Measurements from ENCODE around the gene SOD3. TPM values are rescaled to one million over a fixed set of nuclear protein-coding genes. Genes with fewer than 3 reads are reported as not detected.

The SOD3 gene
- total RNA-seq, 1 experiment from 2014 or later, result 1.0 TPM

DNA sequence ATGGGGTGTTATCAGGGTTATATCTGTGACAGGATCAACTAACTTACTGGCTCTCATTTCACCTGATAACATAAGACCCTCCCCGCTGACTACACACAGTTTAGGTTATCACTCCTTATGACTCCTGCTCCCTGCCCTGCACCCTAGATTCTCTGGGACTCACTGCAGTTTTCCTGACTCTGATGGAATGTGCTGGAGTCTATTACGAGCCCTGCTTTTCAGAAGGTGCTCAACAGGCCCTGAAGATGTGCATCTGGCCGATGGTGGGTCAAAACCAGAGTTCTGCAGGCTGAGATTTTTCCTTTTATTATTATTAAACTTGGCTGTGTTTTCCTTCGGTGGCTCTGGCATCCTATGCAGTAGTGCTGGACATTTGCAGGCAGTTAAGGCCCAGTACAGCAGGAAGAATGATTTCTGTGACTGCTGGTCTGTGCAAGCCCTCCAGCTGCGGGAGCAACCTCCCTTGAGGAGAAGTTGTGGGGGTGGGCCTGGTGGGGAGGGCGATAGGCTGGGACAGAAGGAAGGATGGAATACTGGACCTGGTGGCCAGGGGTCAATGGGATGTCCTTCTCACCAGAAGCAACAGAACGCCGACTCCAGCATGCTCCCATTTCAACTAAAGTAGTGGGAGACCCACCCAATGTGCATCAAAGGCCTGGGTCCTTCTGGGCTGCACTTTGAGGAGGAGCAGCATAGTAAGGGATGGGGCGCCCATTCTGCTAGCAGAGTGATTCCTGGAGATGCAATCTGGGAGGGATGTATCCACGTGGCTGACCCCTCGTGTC is 11.0 kb downstream of the SOD3 start:
- TF ChIP-seq, protein P1, sequence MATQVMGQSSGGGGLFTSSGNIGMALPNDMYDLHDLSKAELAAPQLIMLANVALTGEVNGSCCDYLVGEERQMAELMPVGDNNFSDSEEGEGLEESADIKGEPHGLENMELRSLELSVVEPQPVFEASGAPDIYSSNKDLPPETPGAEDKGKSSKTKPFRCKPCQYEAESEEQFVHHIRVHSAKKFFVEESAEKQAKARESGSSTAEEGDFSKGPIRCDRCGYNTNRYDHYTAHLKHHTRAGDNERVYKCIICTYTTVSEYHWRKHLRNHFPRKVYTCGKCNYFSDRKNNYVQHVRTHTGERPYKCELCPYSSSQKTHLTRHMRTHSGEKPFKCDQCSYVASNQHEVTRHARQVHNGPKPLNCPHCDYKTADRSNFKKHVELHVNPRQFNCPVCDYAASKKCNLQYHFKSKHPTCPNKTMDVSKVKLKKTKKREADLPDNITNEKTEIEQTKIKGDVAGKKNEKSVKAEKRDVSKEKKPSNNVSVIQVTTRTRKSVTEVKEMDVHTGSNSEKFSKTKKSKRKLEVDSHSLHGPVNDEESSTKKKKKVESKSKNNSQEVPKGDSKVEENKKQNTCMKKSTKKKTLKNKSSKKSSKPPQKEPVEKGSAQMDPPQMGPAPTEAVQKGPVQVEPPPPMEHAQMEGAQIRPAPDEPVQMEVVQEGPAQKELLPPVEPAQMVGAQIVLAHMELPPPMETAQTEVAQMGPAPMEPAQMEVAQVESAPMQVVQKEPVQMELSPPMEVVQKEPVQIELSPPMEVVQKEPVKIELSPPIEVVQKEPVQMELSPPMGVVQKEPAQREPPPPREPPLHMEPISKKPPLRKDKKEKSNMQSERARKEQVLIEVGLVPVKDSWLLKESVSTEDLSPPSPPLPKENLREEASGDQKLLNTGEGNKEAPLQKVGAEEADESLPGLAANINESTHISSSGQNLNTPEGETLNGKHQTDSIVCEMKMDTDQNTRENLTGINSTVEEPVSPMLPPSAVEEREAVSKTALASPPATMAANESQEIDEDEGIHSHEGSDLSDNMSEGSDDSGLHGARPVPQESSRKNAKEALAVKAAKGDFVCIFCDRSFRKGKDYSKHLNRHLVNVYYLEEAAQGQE (IDR thresholded peaks at IDR 0.05; ENCODE audit: insufficient read depth in 1 of 2, low read depth in 2 of 2, low read length in 1 of 2), result no peak
- TF ChIP-seq POLR2AphosphoS5 (IDR thresholded peaks at IDR 0.05; ENCODE audit: low read depth, low read length) (no peak), TCF7L2 (IDR thresholded peaks at IDR 0.05; ENCODE audit: low read depth, low read length) (no peak), CTCF (IDR thresholded peaks at IDR 0.05) (no peak), SIN3A (IDR thresholded peaks at IDR 0.05; ENCODE audit: borderline replicate concordance, insufficient read depth, low read depth, low read length) (no peak)
- BruUV-seq (replicated peaks), result no TSS peak
- Histone ChIP-seq H3K27me3 (ENCODE audit: control insufficient read depth, insufficient read depth, low read length) (no peaks in the 10 kb centered on the region), H3K4me1 (ENCODE audit: control insufficient read depth, insufficient read depth, low read length) (no peaks in the 10 kb centered on the region), H3K27ac (ENCODE audit: low read length) (no peak overlapping the region), H3K4me3 (ENCODE audit: low read depth in 2 of 2, low read length in 2 of 2) (no peak overlapping the region), H3K9me3 (ENCODE audit: control insufficient read depth, insufficient read depth, low read depth, low read length) (no peaks in the 10 kb centered on the region), H3K36me3 (ENCODE audit: control insufficient read depth, insufficient read depth, low read length) (no peaks in the 10 kb centered on the region)
- intact Hi-C loops (cut with micrococcal nuclease; ENCODE audit: unreplicated experiment), result no loop called here
- DNase-seq (ENCODE audit: low read depth, low spot score) (no peak), ATAC-seq (no peak)
- in situ Hi-C loops (cut with HindIII; ENCODE audit: low pct_unique_long_range_greater_than_20kb, low sequenced_read_pairs), result no loop called here
- ChIA-PET POLR2A (no interaction called here), CTCF (no interaction called here)

DNA sequence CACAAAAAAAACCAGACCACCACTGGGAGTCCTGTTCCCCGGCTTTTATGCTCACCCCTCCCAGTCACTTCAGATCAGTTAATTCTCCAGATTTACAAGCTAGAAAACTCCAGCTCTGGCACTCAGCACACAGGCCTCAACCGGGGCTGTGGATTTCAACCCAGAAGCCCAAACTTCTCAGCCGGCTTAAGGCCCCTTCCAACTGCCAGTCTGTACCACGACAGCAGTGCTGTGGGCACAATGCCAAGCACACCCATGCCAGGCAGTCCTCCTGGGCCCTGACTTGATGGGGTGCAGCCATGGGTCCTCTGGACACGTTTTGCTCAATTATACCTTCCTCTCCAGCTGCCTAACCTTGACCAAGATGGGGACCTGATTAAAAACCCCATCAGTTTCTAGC is 12.2 kb downstream of the SOD3 start:
- H3K9me3 ChIP-seq (ENCODE audit: control insufficient read depth, insufficient read depth, low read depth, low read length), result no peaks in the 10 kb centered on the region
- no peak for DNase-seq (ENCODE audit: low read depth, low spot score)
- in situ Hi-C loops (cut with HindIII; ENCODE audit: low pct_unique_long_range_greater_than_20kb, low sequenced_read_pairs) (no loop called here), intact Hi-C loops (cut with micrococcal nuclease; ENCODE audit: unreplicated experiment) (no loop called here)
- no peaks in the 10 kb centered on the region for H3K27me3 ChIP-seq (ENCODE audit: control insufficient read depth, insufficient read depth, low read length)
- no peak for TF ChIP-seq POLR2AphosphoS5 (IDR thresholded peaks at IDR 0.05; ENCODE audit: low read depth, low read length)
- no peak for TF ChIP-seq CTCF (IDR thresholded peaks at IDR 0.05)
- no peak for TF ChIP-seq TCF7L2 (IDR thresholded peaks at IDR 0.05; ENCODE audit: low read depth, low read length)
- TF ChIP-seq, protein P1 (IDR thresholded peaks at IDR 0.05; ENCODE audit: insufficient read depth in 1 of 2, low read depth in 2 of 2, low read length in 1 of 2), result no peak
- TF ChIP-seq SIN3A (IDR thresholded peaks at IDR 0.05; ENCODE audit: borderline replicate concordance, insufficient read depth, low read depth, low read length), result no peak
- ATAC-seq, result no peak
- no peak overlapping the region for H3K27ac ChIP-seq (ENCODE audit: low read length)
- ChIA-PET POLR2A (no interaction called here), CTCF (no interaction called here)
- H3K36me3 ChIP-seq (ENCODE audit: control insufficient read depth, insufficient read depth, low read length), result no peaks in the 10 kb centered on the region
- no peaks in the 10 kb centered on the region for H3K4me1 ChIP-seq (ENCODE audit: control insufficient read depth, insufficient read depth, low read length)
- no TSS peak for BruUV-seq (replicated peaks)
- H3K4me3 ChIP-seq (ENCODE audit: low read depth in 2 of 2, low read length in 2 of 2), result no peak overlapping the region

Data from Panc1 (cell line).